ENCODE results near the gene SIRT6.
A peak's percentile ranks its signal among the peaks of the same experiment; 100 is the strongest.
"Not testable (repeated sequence)": the region's sequence is repeated elsewhere in the genome, so short reads cannot be mapped to it uniquely, and the experiment has no call there.

The SIRT6 gene

GRCh38 chr19:4225885-4226284 is 43.5 kb upstream of the SIRT6 start:
- H3K4me3 ChIP-seq (ENCODE audit: insufficient read length, low read depth) = no peak overlapping the region
- no peak for DNase-seq (ENCODE audit: low read depth, low spot score)
- peaks cover 9% of the 10 kb centered on the region for H3K4me1 ChIP-seq (ENCODE audit: insufficient read depth, insufficient read length)
- no peaks in the 10 kb centered on the region for H3K36me3 ChIP-seq (ENCODE audit: insufficient read depth, insufficient read length, low read length)
- H3K9me3 ChIP-seq (ENCODE audit: insufficient read depth, low read length) = peaks cover 18% of the 10 kb centered on the region; the same call in 1 of the 2 replicates
- no peak for TF ChIP-seq ZNF274 (IDR thresholded peaks at IDR 0.05; ENCODE audit: low read depth, low read length)
- TF ChIP-seq SUZ12 (IDR thresholded peaks at IDR 0.05; ENCODE audit: extremely low read depth, insufficient read depth, insufficient read length) = no peak
- no peak for TF ChIP-seq YY1 (IDR thresholded peaks at IDR 0.05; ENCODE audit: insufficient read depth, insufficient read length)
- peaks cover 5% of the 10 kb centered on the region for H3K27me3 ChIP-seq (ENCODE audit: insufficient read depth, insufficient read length)
- H3K9ac ChIP-seq (ENCODE audit: insufficient read length, low read depth) = no peak overlapping the region

- no peak overlapping the region for H3K4me3 ChIP-seq (ENCODE audit: insufficient read length, low read depth)
- DNase-seq (ENCODE audit: low read depth, low spot score) = no peak
- TF ChIP-seq SUZ12 (IDR thresholded peaks at IDR 0.05; ENCODE audit: extremely low read depth, insufficient read depth, insufficient read length) (no peak), YY1 (IDR thresholded peaks at IDR 0.05; ENCODE audit: insufficient read depth, insufficient read length) (no peak), ZNF274 (IDR thresholded peaks at IDR 0.05; ENCODE audit: low read depth, low read length) (no peak)
- peaks cover 5% of the 10 kb centered on the region for H3K27me3 ChIP-seq (ENCODE audit: insufficient read depth, insufficient read length)
- peaks cover 8% of the 10 kb centered on the region for H3K4me1 ChIP-seq (ENCODE audit: insufficient read depth, insufficient read length)
- H3K9ac ChIP-seq (ENCODE audit: insufficient read length, low read depth) = peak overlapping the region; percentile 57
- peaks cover 18% of the 10 kb centered on the region; the same call in 1 of the 2 replicates for H3K9me3 ChIP-seq (ENCODE audit: insufficient read depth, low read length)
- H3K36me3 ChIP-seq (ENCODE audit: insufficient read depth, insufficient read length, low read length) = no peaks in the 10 kb centered on the region
These were observed 42.1 kb upstream of the SIRT6 start for GRCh38 chr19:4224470-4224869.

- no peak for TF ChIP-seq YY1 (IDR thresholded peaks at IDR 0.05; ENCODE audit: insufficient read depth, insufficient read length)
- no peaks in the 10 kb centered on the region for H3K27me3 ChIP-seq (ENCODE audit: insufficient read depth, insufficient read length)
- H3K4me3 ChIP-seq (ENCODE audit: insufficient read length, low read depth) = no peak overlapping the region
- no peaks in the 10 kb centered on the region for H3K36me3 ChIP-seq (ENCODE audit: insufficient read depth, insufficient read length, low read length)
- H3K4me1 ChIP-seq (ENCODE audit: insufficient read depth, insufficient read length) = peaks cover 6% of the 10 kb centered on the region
- H3K9ac ChIP-seq (ENCODE audit: insufficient read length, low read depth) = no peak overlapping the region
- DNase-seq (ENCODE audit: low read depth, low spot score) = no peak
- H3K9me3 ChIP-seq (ENCODE audit: insufficient read depth, low read length) = peaks cover 25% of the 10 kb centered on the region; the same call in 1 of the 2 replicates
These were observed 37.8 kb upstream of the SIRT6 start for GRCh38 chr19:4220188-4220587.

GRCh38 chr19:4218523-4218922 is 36.2 kb upstream of the SIRT6 start:
- H3K36me3 ChIP-seq (ENCODE audit: insufficient read depth, insufficient read length, low read length); H3K4me3 ChIP-seq (ENCODE audit: insufficient read length, low read depth); DNase-seq (ENCODE audit: low read depth, low spot score); H3K9ac ChIP-seq (ENCODE audit: insufficient read length, low read depth); H3K4me1 ChIP-seq (ENCODE audit: insufficient read depth, insufficient read length); H3K27me3 ChIP-seq (ENCODE audit: insufficient read depth, insufficient read length): not testable (repeated sequence)
- H3K9me3 ChIP-seq (ENCODE audit: insufficient read depth, low read length) = peaks cover 21% of the 10 kb centered on the region; the same call in 1 of the 2 replicates

- Histone ChIP-seq H3K4me1 (ENCODE audit: insufficient read depth, insufficient read length) (peaks cover 3% of the 10 kb centered on the region), H3K9me3 (ENCODE audit: insufficient read depth, low read length) (peaks cover 12% of the 10 kb centered on the region; the same call in 1 of the 2 replicates), H3K27me3 (ENCODE audit: insufficient read depth, insufficient read length) (no peaks in the 10 kb centered on the region), H3K36me3 (ENCODE audit: insufficient read depth, insufficient read length, low read length) (no peaks in the 10 kb centered on the region), H3K4me3 (ENCODE audit: insufficient read length, low read depth) (no peak overlapping the region), H3K9ac (ENCODE audit: insufficient read length, low read depth) (no peak overlapping the region)
- TF ChIP-seq SUZ12 (IDR thresholded peaks at IDR 0.05; ENCODE audit: extremely low read depth, insufficient read depth, insufficient read length) (no peak), ZNF274 (IDR thresholded peaks at IDR 0.05; ENCODE audit: low read depth, low read length) (no peak), YY1 (IDR thresholded peaks at IDR 0.05; ENCODE audit: insufficient read depth, insufficient read length) (no peak)
- DNase-seq (ENCODE audit: low read depth, low spot score) = no peak
These were observed 35.3 kb upstream of the SIRT6 start for GRCh38 chr19:4217429-4218264.

GRCh38 chr19:4216846-4217245 is 34.5 kb upstream of the SIRT6 start:
- DNase-seq (ENCODE audit: low read depth, low spot score) = no peak
- peaks cover 9% of the 10 kb centered on the region for H3K4me1 ChIP-seq (ENCODE audit: insufficient read depth, insufficient read length)
- TF ChIP-seq YY1 (IDR thresholded peaks at IDR 0.05; ENCODE audit: insufficient read depth, insufficient read length) (no peak), ZNF274 (IDR thresholded peaks at IDR 0.05; ENCODE audit: low read depth, low read length) (no peak), SUZ12 (IDR thresholded peaks at IDR 0.05; ENCODE audit: extremely low read depth, insufficient read depth, insufficient read length) (no peak)
- no peaks in the 10 kb centered on the region for H3K36me3 ChIP-seq (ENCODE audit: insufficient read depth, insufficient read length, low read length)
- H3K27me3 ChIP-seq (ENCODE audit: insufficient read depth, insufficient read length) = no peaks in the 10 kb centered on the region
- H3K9me3 ChIP-seq (ENCODE audit: insufficient read depth, low read length) = peaks cover 8% of the 10 kb centered on the region; the same call in 1 of the 2 replicates
- H3K4me3 ChIP-seq (ENCODE audit: insufficient read length, low read depth) = no peak overlapping the region
- H3K9ac ChIP-seq (ENCODE audit: insufficient read length, low read depth) = no peak overlapping the region

- H3K36me3 ChIP-seq (ENCODE audit: insufficient read depth, insufficient read length, low read length) = no peaks in the 10 kb centered on the region
- peaks cover 9% of the 10 kb centered on the region for H3K4me1 ChIP-seq (ENCODE audit: insufficient read depth, insufficient read length)
- no peak for DNase-seq (ENCODE audit: low read depth, low spot score)
- no peaks in the 10 kb centered on the region for H3K27me3 ChIP-seq (ENCODE audit: insufficient read depth, insufficient read length)
- TF ChIP-seq SUZ12 (IDR thresholded peaks at IDR 0.05; ENCODE audit: extremely low read depth, insufficient read depth, insufficient read length) (no peak), YY1 (IDR thresholded peaks at IDR 0.05; ENCODE audit: insufficient read depth, insufficient read length) (no peak), ZNF274 (IDR thresholded peaks at IDR 0.05; ENCODE audit: low read depth, low read length) (no peak)
- peak overlapping the region; percentile 47 for H3K9ac ChIP-seq (ENCODE audit: insufficient read length, low read depth)
- H3K4me3 ChIP-seq (ENCODE audit: insufficient read length, low read depth) = no peak overlapping the region
- peaks cover 8% of the 10 kb centered on the region; the same call in 1 of the 2 replicates for H3K9me3 ChIP-seq (ENCODE audit: insufficient read depth, low read length)
These were observed 33.4 kb upstream of the SIRT6 start for GRCh38 chr19:4215807-4216206.
